Naive thymus-derived CD4-positive, alpha-beta T cell (primary cell): ENCODE data around the gene GATAD2B. TPM values are rescaled to one million over a fixed set of nuclear protein-coding genes. Genes with fewer than 3 reads are reported as not detected.

Experiments
- ATAC-seq: fragments of 150-1000 bp; cut with Tn5 transposase; 2 replicates; pipeline ENCODE4 v1.10.0; 2021; ENCODE audit warnings: mild to moderate bottlenecking, moderate library complexity
- CTCF ChIA-PET: fragments of 350-600 bp; sonication (Branson Sonifier 250); formaldehyde crosslinking; loops from one replicate; lab custom pipeline; 2021; ENCODE audit warnings: antibody characterized with exemption; lab: Charles Lee
- POLR2A ChIA-PET: fragments of 350-600 bp; sonication (Branson Sonifier 250); formaldehyde crosslinking; loops from one replicate; lab custom pipeline; 2021; ENCODE audit warnings: antibody characterized with exemption, inconsistent platforms; lab: Charles Lee
- DNase-seq, 9 donors: peaks; one replicate each; pipeline versions ENCODE4 v3.0.0 to v3.0.0-alpha.2; 2020 to 2022; ENCODE audit warnings: mixed read lengths in 1 of 9
- H3K27ac ChIP-seq: one replicate; pipeline ENCODE4 v1.7.0; 2013; ENCODE audit warnings: mild to moderate bottlenecking, low read depth, low read length, moderate library complexity
- H3K27me3 ChIP-seq, 2 donors: one replicate each; pipeline ENCODE4 v1.7.0; 2013; ENCODE audit warnings: low read length in 2 of 2, mild to moderate bottlenecking in 2 of 2, moderate library complexity in 2 of 2; ENCODE audit not compliant: control insufficient read depth in 2 of 2, insufficient read depth in 2 of 2
- H3K36me3 ChIP-seq, 3 experiments: 1 replicate in 2 of 3; 2 replicates in 1 of 3; pipeline ENCODE4 v1.7.0; 2013; ENCODE audit warnings: low read length in 3 of 3, mild to moderate bottlenecking in 3 of 3, moderate library complexity in 1 of 3; ENCODE audit not compliant: insufficient read depth in 3 of 3, control insufficient read depth in 2 of 3
- H3K4me1 ChIP-seq, 2 donors: one replicate each; pipeline ENCODE4 v1.7.0; 2013; ENCODE audit warnings: low read length in 2 of 2, mild to moderate bottlenecking in 2 of 2, moderate library complexity in 1 of 2; ENCODE audit not compliant: control insufficient read depth in 2 of 2, insufficient read depth in 2 of 2
- H3K4me3 ChIP-seq: 2 replicates; pipeline ENCODE4 v1.7.0; 2013; ENCODE audit warnings: mild to moderate bottlenecking, low read length
- H3K9me3 ChIP-seq, 3 experiments: 1 replicate in 2 of 3; 2 replicates in 1 of 3; pipeline ENCODE4 v1.7.0; 2013; ENCODE audit warnings: low read length in 3 of 3; ENCODE audit not compliant: control insufficient read depth in 2 of 3
- H3K27ac Mint-ChIP-seq, 9 donors: one replicate each; pipeline ENCODE4 v1.8.0; 2020 to 2022; ENCODE audit warnings: mixed read lengths in 9 of 9, mild to moderate bottlenecking in 8 of 9, moderate library complexity in 5 of 9, inconsistent platforms in 2 of 9
- H3K27me3 Mint-ChIP-seq, 5 donors: one replicate each; pipeline ENCODE4 v1.8.0; 2021 to 2022; ENCODE audit warnings: mixed read lengths in 5 of 5, mild to moderate bottlenecking in 1 of 5
- H3K36me3 Mint-ChIP-seq, 5 donors: one replicate each; pipeline ENCODE4 v1.8.0; 2020 to 2022; ENCODE audit warnings: mixed read lengths in 5 of 5, mild to moderate bottlenecking in 3 of 5, inconsistent platforms in 1 of 5
- H3K4me1 Mint-ChIP-seq, 7 donors: one replicate each; pipeline ENCODE4 v1.8.0; 2020 to 2022; ENCODE audit warnings: mixed read lengths in 7 of 7, mild to moderate bottlenecking in 3 of 7, inconsistent platforms in 1 of 7
- H3K4me3 Mint-ChIP-seq, 10 donors: one replicate each; pipeline ENCODE4 v1.8.0; 2020 to 2022; ENCODE audit warnings: mild to moderate bottlenecking in 10 of 10, mixed read lengths in 10 of 10, moderate library complexity in 6 of 10, inconsistent platforms in 2 of 10
- H3K9me3 Mint-ChIP-seq, 11 donors: one replicate each; pipeline ENCODE4 v1.8.0; 2020 to 2022; ENCODE audit warnings: mixed read lengths in 11 of 11, mild to moderate bottlenecking in 4 of 11, inconsistent platforms in 1 of 11, moderate library complexity in 1 of 11
- intact Hi-C, 2 donors: fragments of 100-400 bp; cut with micrococcal nuclease; formaldehyde crosslinking; loops; one replicate each; pipeline ENCODE4 v1.15.1; 2023
- polyA plus RNA-seq, 2 donors: library from polyadenylated mRNA; unstranded; fragments of 300-500 nt; fragmentation: Illumina TruSeq; gene quantifications; one replicate each; pipeline ENCODE4 v1.2.3, GENCODE V29; 2021
- total RNA-seq, 6 experiments: library from RNA in 5 of 6; stranded (reverse) in 5 of 6; gene quantifications; 1 replicate in 5 of 6; 2 replicates in 1 of 6; pipeline ENCODE4 v1.2.3 and lab custom pipeline; 2021 to 2026

The GATAD2B gene
- total and polyA plus RNA-seq, 7 experiments from 2014 or later = 4.8 to 102 (median 73.7) TPM

DNA sequence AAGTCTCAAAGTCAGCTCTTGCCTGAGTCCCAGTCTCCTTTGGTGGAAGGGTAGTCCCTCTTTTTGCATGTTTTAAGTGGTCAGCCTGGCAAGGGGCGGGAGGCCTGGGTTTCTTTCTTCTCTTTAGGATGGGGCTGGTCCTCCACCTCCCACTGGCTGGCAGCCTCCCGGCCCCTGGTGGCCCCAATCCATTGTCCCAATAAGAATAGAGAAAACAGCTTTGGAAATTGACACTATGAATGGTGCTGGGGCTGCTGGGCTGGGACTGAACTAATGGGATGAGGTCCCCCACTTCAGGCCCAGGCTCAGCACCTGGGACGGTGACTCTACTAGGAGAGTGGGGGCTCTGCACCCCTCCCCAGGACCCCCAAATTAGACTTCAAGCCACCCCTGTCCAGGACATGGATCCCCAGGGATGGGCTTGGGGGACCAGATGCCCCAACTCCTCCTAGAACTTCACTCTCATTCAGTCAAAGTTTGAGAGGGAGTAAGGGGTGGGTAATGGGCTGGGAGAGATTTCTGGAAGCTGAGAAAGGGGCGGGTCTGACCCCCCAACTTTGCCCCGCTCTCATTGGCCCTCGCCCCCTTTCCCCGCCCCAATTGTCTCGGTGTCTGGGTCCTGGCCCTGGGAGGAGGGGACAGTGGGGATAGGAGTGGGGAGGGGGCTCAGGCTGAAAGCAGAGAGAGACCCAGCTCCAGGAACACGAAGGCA, 129.4 kb downstream of the GATAD2B start:
- Mint-ChIP-seq H3K27ac (peak overlapping the region in 1 of 9 donors; percentile 52), H3K9me3 (no peaks in the 10 kb centered on the region), H3K36me3 (peaks cover 0 to 3% (median 0%) of the 10 kb centered on the region in 5 donors), H3K4me3 (no peak overlapping the region), H3K27me3 (peaks cover 0 to 5% (median 2%) of the 10 kb centered on the region in 5 donors), H3K4me1 (peaks cover 1 to 41% (median 24%) of the 10 kb centered on the region in 7 donors)
- Histone ChIP-seq H3K4me1 (peaks cover 0 to 6% of the 10 kb centered on the region in 2 donors), H3K9me3 (no peaks in the 10 kb centered on the region), H3K36me3 (no peaks in the 10 kb centered on the region), H3K4me3 (no peak overlapping the region), H3K27ac (no peak overlapping the region), H3K27me3 (no peaks in the 10 kb centered on the region)
- POLR2A ChIA-PET = interaction anchor here (0.6 to 1.4 kb wide), 4 partner anchors 12 to 1282 kb away, joined by 3 to 4 read pairs (median 3); no protein-coding TSS in a partner anchor
- DNase-seq (no peak), ATAC-seq (no peak)
- CTCF ChIA-PET = interaction anchor here (0.6 to 1.7 kb wide), 3 partner anchors 8 to 192 kb away, joined by 3 to 4 read pairs (median 4); partner anchors contain the start of gene RAB13
- intact Hi-C loops = no loop called here

DNA sequence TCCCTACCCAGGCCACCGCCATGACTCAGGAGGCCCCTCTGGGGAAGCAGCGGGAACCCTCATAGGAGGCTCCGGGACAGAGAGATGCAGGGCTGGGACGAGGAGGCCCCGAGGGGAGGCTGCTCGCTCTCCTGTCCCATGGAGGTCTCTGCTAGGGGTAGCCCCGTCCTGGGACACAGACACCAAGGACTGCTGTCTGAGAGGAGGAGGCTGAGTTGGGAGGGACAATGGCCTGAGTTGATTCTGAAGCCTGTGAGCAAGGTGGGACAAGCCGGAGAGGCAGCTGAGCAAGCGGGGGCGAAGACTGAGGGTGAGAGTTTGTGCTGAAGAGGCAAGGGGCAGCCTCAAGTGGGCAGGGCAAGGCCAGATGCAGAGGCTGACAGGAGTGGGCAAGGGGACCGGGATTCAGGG, 130.1 kb downstream of the GATAD2B start:
- Mint-ChIP-seq H3K4me3 (no peak overlapping the region), H3K4me1 (peaks cover 0 to 41% (median 27%) of the 10 kb centered on the region in 7 donors), H3K36me3 (peaks cover 0 to 3% (median 0%) of the 10 kb centered on the region in 5 donors), H3K9me3 (no peaks in the 10 kb centered on the region), H3K27me3 (peaks cover 0 to 8% (median 6%) of the 10 kb centered on the region in 5 donors), H3K27ac (no peak overlapping the region)
- H3K9me3 ChIP-seq = no peaks in the 10 kb centered on the region
- ATAC-seq (no peak), DNase-seq (no peak)
- H3K27me3 ChIP-seq = no peaks in the 10 kb centered on the region
- CTCF ChIA-PET = interaction anchor here (0.6 to 1.7 kb wide), 4 partner anchors 9 to 207 kb away, joined by 3 to 5 read pairs (median 4); partner anchors contain the start of gene RAB13
- peaks cover 0 to 6% of the 10 kb centered on the region in 2 donors for H3K4me1 ChIP-seq
- H3K4me3 ChIP-seq = no peak overlapping the region
- POLR2A ChIA-PET = interaction anchor here (1.4 kb wide), 1 partner anchor 198 kb away, joined by 4 read pairs; no protein-coding TSS in a partner anchor
- intact Hi-C loops = no loop called here
- H3K27ac ChIP-seq = no peak overlapping the region
- H3K36me3 ChIP-seq = no peaks in the 10 kb centered on the region

DNA sequence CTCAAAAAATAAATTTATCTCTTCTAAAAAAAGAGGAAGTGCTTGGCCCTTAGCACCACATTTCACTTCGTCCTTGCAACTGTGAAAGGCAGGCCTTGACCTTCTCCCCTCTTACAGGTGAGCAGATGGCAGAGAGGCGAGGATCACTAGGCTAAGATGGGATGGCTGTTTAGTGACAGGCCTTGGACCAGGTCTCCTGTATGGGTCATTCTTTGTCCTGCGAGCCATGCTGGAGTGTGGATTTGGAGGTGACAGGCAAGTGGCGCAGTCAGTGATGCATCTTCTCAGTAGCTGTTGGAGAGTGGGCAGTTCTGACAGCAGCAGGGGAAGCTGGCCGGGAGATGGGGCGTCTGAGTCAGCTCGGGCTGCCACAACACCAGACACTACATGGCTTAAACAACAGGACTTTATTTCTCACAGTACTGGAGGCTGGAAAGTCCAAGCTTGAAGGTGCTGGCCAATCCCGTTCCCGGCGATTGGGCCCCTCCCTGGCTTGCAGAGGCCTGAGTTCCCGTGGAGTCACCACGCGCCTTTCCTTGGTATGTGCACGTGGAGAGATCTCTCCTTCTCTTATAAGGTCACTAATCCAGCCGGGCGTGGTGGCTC, 131.0 kb downstream of the GATAD2B start:
- H3K36me3 ChIP-seq = no peaks in the 10 kb centered on the region
- no peaks in the 10 kb centered on the region for H3K9me3 ChIP-seq
- H3K27ac Mint-ChIP-seq = peak overlapping the region in 1 of 9 donors; percentile 84
- intact Hi-C loops = loop anchor here in 1 of 2 donors (1.0 to 2.0 kb wide), 2 partner anchors 8 to 481 kb away; partner anchors contain the start of gene HAX1
- no peak overlapping the region for H3K27ac ChIP-seq
- peaks cover 0 to 8% (median 6%) of the 10 kb centered on the region in 5 donors for H3K27me3 Mint-ChIP-seq
- peaks cover 0 to 34% (median 21%) of the 10 kb centered on the region in 7 donors for H3K4me1 Mint-ChIP-seq
- H3K4me1 ChIP-seq = peaks cover 0 to 2% of the 10 kb centered on the region in 2 donors
- ChIA-PET CTCF (interaction anchor here (0.6 to 0.7 kb wide), 3 partner anchors 192 to 208 kb away, joined by 3 to 5 read pairs (median 5); no protein-coding TSS in a partner anchor), POLR2A (interaction anchor here (0.6 to 1.0 kb wide), 2 partner anchors 153 to 175 kb away, joined by 3 to 4 read pairs; no protein-coding TSS in a partner anchor)
- H3K27me3 ChIP-seq = no peaks in the 10 kb centered on the region
- peak overlapping the region in 1 of 10 donors; percentile 70 for H3K4me3 Mint-ChIP-seq
- peak; percentile 28 for ATAC-seq
- DNase-seq = peak in 1 of 9 donors; percentile 46
- H3K4me3 ChIP-seq = no peak overlapping the region
- H3K9me3 Mint-ChIP-seq = no peaks in the 10 kb centered on the region
- peaks cover 0 to 3% (median 0%) of the 10 kb centered on the region in 5 donors for H3K36me3 Mint-ChIP-seq

DNA sequence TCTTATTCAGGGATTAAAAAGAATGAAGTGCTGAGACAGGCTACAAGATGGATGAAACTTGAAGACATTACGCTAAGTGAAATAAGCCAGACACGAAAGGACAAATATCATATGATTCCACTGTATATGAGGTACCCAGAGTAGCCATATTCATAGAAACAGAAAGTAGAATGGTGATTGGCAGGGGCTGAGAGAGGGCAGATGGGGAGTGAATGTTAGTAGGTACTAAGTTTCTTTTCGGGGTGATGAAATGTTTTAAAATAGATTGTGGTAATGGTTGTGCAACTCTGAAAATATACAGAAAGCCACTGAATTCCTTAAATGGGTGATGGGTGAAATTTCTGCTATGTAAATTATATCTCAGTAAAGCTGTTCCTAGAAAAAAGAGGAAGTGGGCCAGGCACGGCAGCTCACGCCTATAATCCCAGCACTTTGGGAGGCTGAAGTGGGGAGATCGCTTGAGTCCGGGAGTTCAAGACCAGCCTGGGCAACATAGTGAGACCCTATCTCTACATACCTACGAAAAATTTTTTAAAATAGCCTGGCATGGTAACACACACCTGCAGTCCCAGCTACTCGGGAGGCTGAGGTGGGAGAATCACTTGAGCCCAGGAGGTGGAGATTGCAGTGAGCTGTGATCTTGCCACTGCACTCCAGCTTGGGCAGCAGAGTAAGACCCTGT, 131.7 kb downstream of the GATAD2B start:
- Histone ChIP-seq H3K36me3 (no peaks in the 10 kb centered on the region), H3K4me1 (no peaks in the 10 kb centered on the region), H3K9me3 (no peaks in the 10 kb centered on the region), H3K27ac (no peak overlapping the region), H3K27me3 (no peaks in the 10 kb centered on the region), H3K4me3 (no peak overlapping the region)
- ChIA-PET CTCF (interaction anchor here (1.1 to 2.3 kb wide), 2 partner anchors 158 to 195 kb away, joined by 3 to 8 read pairs; partner anchors contain the start of gene RAB13), POLR2A (interaction anchor here (0.6 to 1.0 kb wide), 2 partner anchors 154 to 176 kb away, joined by 3 to 4 read pairs; no protein-coding TSS in a partner anchor)
- ATAC-seq (peak; percentile 92), DNase-seq (peak in 1 of 9 donors; percentile 30)
- Mint-ChIP-seq H3K27me3 (peaks cover 0 to 8% (median 6%) of the 10 kb centered on the region in 5 donors), H3K4me1 (peaks cover 0 to 31% (median 20%) of the 10 kb centered on the region in 7 donors), H3K4me3 (peak overlapping the region in 4 of 10 donors; percentile 0 to 70 (median 26)), H3K27ac (peak overlapping the region in 3 of 9 donors; percentile 14 to 84 (median 14)), H3K9me3 (no peaks in the 10 kb centered on the region), H3K36me3 (peaks cover 0 to 3% (median 0%) of the 10 kb centered on the region in 5 donors)
- intact Hi-C loops = loop anchor here in 1 of 2 donors (1.0 to 2.0 kb wide), 2 partner anchors 8 to 482 kb away; partner anchors contain the start of gene HAX1

DNA sequence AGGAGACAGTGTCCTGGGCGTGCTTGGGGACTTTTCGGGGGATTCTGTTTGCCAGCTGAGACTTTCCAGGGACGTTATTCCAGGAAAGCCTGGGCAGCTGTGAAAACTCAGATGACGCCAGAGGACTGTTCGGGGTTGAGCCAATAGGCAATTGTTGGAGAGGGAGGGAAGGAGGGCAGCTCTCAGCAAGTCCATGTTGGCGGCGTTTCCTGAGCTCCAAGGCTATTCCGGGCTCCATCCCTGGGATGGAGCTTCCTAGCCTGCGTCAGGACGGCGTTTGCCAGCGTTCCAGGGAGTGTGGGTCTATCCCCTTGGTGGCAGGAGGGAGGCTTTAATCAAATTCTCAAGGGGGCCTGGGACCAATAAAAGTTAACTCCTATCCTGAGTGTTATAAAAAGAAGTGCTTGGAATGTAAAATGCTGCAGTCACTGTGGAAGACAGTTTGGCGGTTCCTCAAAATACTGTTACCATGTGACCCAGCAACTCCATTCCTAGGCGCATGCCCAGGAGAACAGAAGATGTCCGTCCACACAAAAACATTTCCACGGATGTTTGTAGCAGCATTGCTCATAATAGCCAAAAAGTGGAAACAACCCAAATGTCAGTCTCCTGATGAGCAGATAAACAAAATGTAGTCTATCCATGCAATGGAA, 132.3 kb downstream of the GATAD2B start:
- Histone ChIP-seq H3K36me3 (no peaks in the 10 kb centered on the region), H3K27me3 (no peaks in the 10 kb centered on the region), H3K4me3 (no peak overlapping the region), H3K4me1 (no peaks in the 10 kb centered on the region), H3K27ac (no peak overlapping the region), H3K9me3 (no peaks in the 10 kb centered on the region)
- POLR2A ChIA-PET = interaction anchor here (0.9 kb wide), 1 partner anchor 200 kb away, joined by 7 read pairs; the partner anchor contains the start of gene RPS27
- Mint-ChIP-seq H3K27me3 (peaks cover 0 to 8% (median 6%) of the 10 kb centered on the region in 5 donors), H3K36me3 (peaks cover 0 to 3% (median 0%) of the 10 kb centered on the region in 5 donors), H3K9me3 (no peaks in the 10 kb centered on the region), H3K4me3 (peak overlapping the region in 6 of 10 donors; percentile 1 to 71 (median 51)), H3K4me1 (peaks cover 0 to 31% (median 20%) of the 10 kb centered on the region in 7 donors), H3K27ac (peak overlapping the region in 2 of 9 donors; percentile 14 to 84)
- DNase-seq (no peak), ATAC-seq (peak; percentile 66)
- CTCF ChIA-PET = interaction anchor here (1.1 to 2.3 kb wide), 2 partner anchors 158 to 196 kb away, joined by 3 to 8 read pairs; partner anchors contain the start of gene RAB13
- intact Hi-C loops = loop anchor here in 1 of 2 donors (2.0 kb wide), 1 partner anchor 482 kb away; the partner anchor contains the start of gene HAX1
